Measurements from ENCODE around the gene KRT80.

Gene KRT80

GRCh38 chr12:52164624-52165023 lies 27.2 kb downstream of the KRT80 start:
- Histone ChIP-seq H3K4me3 (replicated peaks; ENCODE audit: insufficient read depth, low read length) (no peak overlapping the region), H3K27me3 (ENCODE audit: insufficient read depth, poor library complexity, severe bottlenecking) (no peaks in the 10 kb centered on the region), H3K27ac (replicated peaks) (no peak overlapping the region)
- TF ChIP-seq POLR2AphosphoS5 (IDR thresholded peaks at IDR 0.05; ENCODE audit: low read depth) (no peak), GABPA (IDR thresholded peaks at IDR 0.05; ENCODE audit: low read depth) (no peak), REST (IDR thresholded peaks at IDR 0.05; ENCODE audit: insufficient replicate concordance, low read depth) (no peak), SPI1 (IDR thresholded peaks at IDR 0.05; ENCODE audit: borderline replicate concordance, low read depth) (no peak)
- TF ChIP-seq, protein P1, sequence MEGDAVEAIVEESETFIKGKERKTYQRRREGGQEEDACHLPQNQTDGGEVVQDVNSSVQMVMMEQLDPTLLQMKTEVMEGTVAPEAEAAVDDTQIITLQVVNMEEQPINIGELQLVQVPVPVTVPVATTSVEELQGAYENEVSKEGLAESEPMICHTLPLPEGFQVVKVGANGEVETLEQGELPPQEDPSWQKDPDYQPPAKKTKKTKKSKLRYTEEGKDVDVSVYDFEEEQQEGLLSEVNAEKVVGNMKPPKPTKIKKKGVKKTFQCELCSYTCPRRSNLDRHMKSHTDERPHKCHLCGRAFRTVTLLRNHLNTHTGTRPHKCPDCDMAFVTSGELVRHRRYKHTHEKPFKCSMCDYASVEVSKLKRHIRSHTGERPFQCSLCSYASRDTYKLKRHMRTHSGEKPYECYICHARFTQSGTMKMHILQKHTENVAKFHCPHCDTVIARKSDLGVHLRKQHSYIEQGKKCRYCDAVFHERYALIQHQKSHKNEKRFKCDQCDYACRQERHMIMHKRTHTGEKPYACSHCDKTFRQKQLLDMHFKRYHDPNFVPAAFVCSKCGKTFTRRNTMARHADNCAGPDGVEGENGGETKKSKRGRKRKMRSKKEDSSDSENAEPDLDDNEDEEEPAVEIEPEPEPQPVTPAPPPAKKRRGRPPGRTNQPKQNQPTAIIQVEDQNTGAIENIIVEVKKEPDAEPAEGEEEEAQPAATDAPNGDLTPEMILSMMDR (IDR thresholded peaks at IDR 0.05; ENCODE audit: insufficient read depth, low read length): no peak
- no peak for DNase-seq (ENCODE audit: low read depth in 1 of 2, low spot score in 1 of 2)

GRCh38 chr12:52162981-52163380 lies 28.8 kb downstream of the KRT80 start:
- Histone ChIP-seq H3K27ac (replicated peaks) (no peak overlapping the region), H3K4me3 (replicated peaks; ENCODE audit: insufficient read depth, low read length) (no peak overlapping the region), H3K27me3 (ENCODE audit: insufficient read depth, poor library complexity, severe bottlenecking) (no peaks in the 10 kb centered on the region)
- TF ChIP-seq, protein P1 (IDR thresholded peaks at IDR 0.05; ENCODE audit: insufficient read depth, low read length): no peak
- no peak for DNase-seq (ENCODE audit: low read depth in 1 of 2, low spot score in 1 of 2)

- Histone ChIP-seq H3K27me3 (ENCODE audit: insufficient read depth, poor library complexity, severe bottlenecking) (no peaks in the 10 kb centered on the region), H3K27ac (replicated peaks) (no peak overlapping the region), H3K4me3 (replicated peaks; ENCODE audit: insufficient read depth, low read length) (no peak overlapping the region)
- no peak for TF ChIP-seq GABPA (IDR thresholded peaks at IDR 0.05; ENCODE audit: low read depth)
- TF ChIP-seq, protein P1 (IDR thresholded peaks at IDR 0.05; ENCODE audit: insufficient read depth, low read length): no peak
- no peak for TF ChIP-seq POLR2AphosphoS5 (IDR thresholded peaks at IDR 0.05; ENCODE audit: low read depth)
- no peak for TF ChIP-seq REST (IDR thresholded peaks at IDR 0.05; ENCODE audit: insufficient replicate concordance, low read depth)
- DNase-seq (ENCODE audit: low read depth in 1 of 2, low spot score in 1 of 2): no peak
These were observed 31.6 kb downstream of the KRT80 start for GRCh38 chr12:52160200-52160599.

DNA sequence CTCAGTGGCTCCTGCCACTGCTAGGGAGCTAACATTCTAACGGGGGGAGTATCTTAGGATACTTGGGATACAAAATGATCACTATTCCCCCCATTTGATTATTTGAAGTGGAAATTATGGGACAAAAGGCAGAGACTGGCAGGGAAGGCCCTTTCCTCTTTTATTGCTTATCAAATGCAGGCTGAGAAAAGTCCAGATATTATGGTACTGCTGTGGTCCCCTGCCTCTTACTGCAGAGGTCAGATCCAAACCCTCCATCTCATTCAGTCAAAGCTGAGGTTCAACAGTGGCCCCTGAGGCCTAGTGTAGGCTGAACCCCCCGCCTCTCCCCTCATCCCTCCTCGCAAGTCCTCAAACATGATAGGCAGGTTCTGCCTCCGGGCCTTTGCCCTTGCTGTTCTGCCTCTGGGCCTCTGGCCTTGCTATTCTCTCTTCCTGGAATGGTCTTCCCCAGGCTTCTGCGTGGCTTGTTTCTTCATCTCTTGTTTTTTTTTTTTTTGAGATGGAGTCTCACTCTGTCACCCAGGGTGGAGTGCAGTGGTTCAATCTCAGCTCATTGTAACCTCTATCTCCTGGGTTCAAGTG lies 34.2 kb downstream of the KRT80 start:
- Histone ChIP-seq H3K27ac (replicated peaks) (no peak overlapping the region), H3K4me3 (replicated peaks; ENCODE audit: insufficient read depth, low read length) (no peak overlapping the region), H3K27me3 (ENCODE audit: insufficient read depth, poor library complexity, severe bottlenecking) (no peaks in the 10 kb centered on the region)
- no peak for DNase-seq (ENCODE audit: low read depth in 1 of 2, low spot score in 1 of 2)
- TF ChIP-seq SPI1 (IDR thresholded peaks at IDR 0.05; ENCODE audit: borderline replicate concordance, low read depth): no peak
- TF ChIP-seq REST (IDR thresholded peaks at IDR 0.05; ENCODE audit: insufficient replicate concordance, low read depth): no peak
- no peak for TF ChIP-seq GABPA (IDR thresholded peaks at IDR 0.05; ENCODE audit: low read depth)
- TF ChIP-seq, protein P1 (IDR thresholded peaks at IDR 0.05; ENCODE audit: insufficient read depth, low read length): no peak
- no peak for TF ChIP-seq POLR2AphosphoS5 (IDR thresholded peaks at IDR 0.05; ENCODE audit: low read depth)

Measured in HL-60 (cell line).